ENCODE results near the gene LAMA5.

DNA sequence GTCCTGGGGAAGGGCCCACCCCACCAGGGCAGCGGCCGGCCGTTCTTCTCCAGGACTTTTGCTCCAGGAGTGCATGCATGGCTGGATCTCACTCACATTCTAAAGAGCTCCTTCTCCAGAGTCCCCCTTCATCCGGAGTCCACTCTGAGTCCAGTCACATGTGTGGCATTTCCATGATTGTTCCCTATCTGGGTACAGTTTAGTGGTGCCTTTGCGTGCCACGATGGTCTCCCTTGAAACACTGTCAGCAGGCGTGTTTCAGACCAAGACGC lies 107.9 kb downstream of the LAMA5 start:
- TF ChIP-seq CTCF (IDR thresholded peaks at IDR 0.05): no peak
- no peak for TF ChIP-seq EZH2 (IDR thresholded peaks at IDR 0.05)
- no peak for TF ChIP-seq EZH2phosphoT487 (IDR thresholded peaks at IDR 0.05)

Data from neural progenitor cell (in vitro differentiated cells).